GM23338 (cell line): ENCODE measurements around the gene NRF1. TPM values are rescaled to one million over a fixed set of nuclear protein-coding genes. Genes with fewer than 3 reads are reported as not detected.
A peak's percentile ranks its signal among the peaks of the same experiment; 100 is the strongest.

Experiments
- ATAC-seq: fragments of 200-7000 bp; cut with Tn5 transposase; 3 replicates; pipeline ENCODE4 v1.9.1; 2020
- DNase-seq: peaks from one replicate; pipeline ENCODE4 v3.0.0-alpha.2; 2015; ENCODE audit warnings: low spot score
- H2AFZ ChIP-seq: fragments of 200-600 bp; sonication (generic); 2 replicates; pipeline ENCODE4 v1.8.0; 2016; ENCODE audit warnings: antibody characterized with exemption, mild to moderate bottlenecking, moderate library complexity
- H3F3A ChIP-seq: fragments of 200-600 bp; sonication (generic); replicated peaks from 2 replicates; pipeline ENCODE4 v1.8.0; 2017; ENCODE audit warnings: antibody characterized with exemption, mixed run types, low read depth
- H3K27ac ChIP-seq: fragments of 200-600 bp; sonication (generic); 2 replicates; pipeline ENCODE4 v1.6.1; 2016; ENCODE audit warnings: low read depth
- H3K27me3 ChIP-seq: fragments of 200-600 bp; sonication (generic); 2 replicates; pipeline ENCODE4 v1.8.0; 2016; ENCODE audit warnings: mild to moderate bottlenecking, mixed run types, moderate library complexity; ENCODE audit not compliant: insufficient read depth
- H3K36me3 ChIP-seq: fragments of 200-600 bp; sonication (generic); 2 replicates; pipeline ENCODE4 v1.8.0; 2016; ENCODE audit warnings: mild to moderate bottlenecking; ENCODE audit not compliant: insufficient read depth
- H3K4me1 ChIP-seq: fragments of 200-600 bp; sonication (generic); 2 replicates; pipeline ENCODE4 v1.8.0; 2016; ENCODE audit warnings: mild to moderate bottlenecking, moderate library complexity; ENCODE audit not compliant: insufficient read depth
- H3K4me2 ChIP-seq: fragments of 200-600 bp; sonication (generic); 2 replicates; pipeline ENCODE4 v1.7.1; 2017; ENCODE audit warnings: mixed run types
- H3K4me3 ChIP-seq: fragments of 200-600 bp; sonication (generic); 2 replicates; pipeline ENCODE4 v1.6.1; 2016; ENCODE audit warnings: mixed run types
- H3K79me2 ChIP-seq: fragments of 200-600 bp; sonication (generic); replicated peaks from 2 replicates; pipeline ENCODE4 v1.8.0; 2017; ENCODE audit warnings: mild to moderate bottlenecking; ENCODE audit not compliant: insufficient read depth
- H3K9me2 ChIP-seq: fragments of 200-600 bp; sonication (generic); 2 replicates; pipeline ENCODE4 v1.8.0; 2017; ENCODE audit not compliant: insufficient read depth
- H4K20me1 ChIP-seq: fragments of 200-600 bp; sonication (generic); replicated peaks from 2 replicates; pipeline ENCODE4 v1.8.0; 2017; ENCODE audit warnings: mild to moderate bottlenecking; ENCODE audit not compliant: insufficient read depth
- H3K27ac Mint-ChIP-seq: 2 replicates; pipeline ENCODE4 v1.8.0; 2020; ENCODE audit warnings: inconsistent platforms, mild to moderate bottlenecking, moderate library complexity, mixed read lengths
- H3K27me3 Mint-ChIP-seq: 3 replicates; pipeline ENCODE4 v1.8.0; 2022; ENCODE audit warnings: low read depth, mild to moderate bottlenecking, moderate library complexity, mixed read lengths, inconsistent platforms; ENCODE audit not compliant: insufficient read depth, poor library complexity
- H3K36me3 Mint-ChIP-seq: 3 replicates; pipeline ENCODE4 v1.8.0; 2021; ENCODE audit warnings: low read depth, mild to moderate bottlenecking, inconsistent platforms, moderate library complexity, mixed read lengths
- H3K4me1 Mint-ChIP-seq: 3 replicates; pipeline ENCODE4 v1.8.0; 2020; ENCODE audit warnings: mild to moderate bottlenecking, inconsistent platforms, mixed read lengths
- H3K4me3 Mint-ChIP-seq: 3 replicates; pipeline ENCODE4 v1.8.0; 2021; ENCODE audit warnings: moderate library complexity, mild to moderate bottlenecking, inconsistent platforms, mixed read lengths
- H3K9me3 Mint-ChIP-seq: 3 replicates; pipeline ENCODE4 v1.8.0; 2020; ENCODE audit warnings: moderate library complexity, mild to moderate bottlenecking, inconsistent platforms, mixed read lengths
- CREB1 ChIP-seq: fragments of 250-450 bp; sonication (Bioruptor Pico); IDR thresholded peaks from 2 replicates; pipeline ENCODE4 v1.5.0; 2020; ENCODE audit warnings: low read depth, mild to moderate bottlenecking, moderate library complexity
- EZH2 ChIP-seq: fragments of 200-600 bp; sonication (generic); IDR thresholded peaks from one replicate; pipeline ENCODE4 v1.8.0; 2017; ENCODE audit warnings: antibody characterized with exemption, mild to moderate bottlenecking, low read depth; ENCODE audit not compliant: unreplicated experiment
- EZH2phosphoT487 ChIP-seq: fragments of 200-600 bp; sonication (generic); IDR thresholded peaks from one replicate; pipeline ENCODE4 v1.8.1; 2018; ENCODE audit warnings: antibody characterized with exemption; ENCODE audit not compliant: unreplicated experiment
- JUNB ChIP-seq: IDR thresholded peaks from one replicate; pipeline ENCODE4 v1.6.1; 2016; ENCODE audit warnings: antibody characterized with exemption; ENCODE audit not compliant: unreplicated experiment
- NANOG ChIP-seq: IDR thresholded peaks from 2 replicates; pipeline ENCODE4 v1.6.1; 2016; ENCODE audit warnings: antibody characterized with exemption, borderline replicate concordance
- POLR2AphosphoS5 ChIP-seq: IDR thresholded peaks from 2 replicates; pipeline ENCODE4 v1.6.1; 2016; ENCODE audit warnings: antibody characterized with exemption, low read depth
- STAT1 ChIP-seq: IDR thresholded peaks from one replicate; pipeline ENCODE4 v1.6.1; 2016; ENCODE audit warnings: antibody characterized with exemption; ENCODE audit not compliant: unreplicated experiment
- ZNF331 ChIP-seq: fragments of 250-450 bp; sonication (Bioruptor Pico); IDR thresholded peaks from 2 replicates; pipeline ENCODE4 v1.5.0; 2020; ENCODE audit warnings: low read depth, mild to moderate bottlenecking, moderate library complexity
- long read RNA-seq: library from polyadenylated mRNA; unstranded; transcript quantifications from one replicate; pipeline ENCODE4 v2.0.0, GENCODE V29; 2020; ENCODE audit not compliant: unreplicated experiment
- polyA plus RNA-seq: library from polyadenylated mRNA; unstranded; fragments of >200 nt; fragmentation: Nextera tagmentation; extraction: Ambion mirVana; gene quantifications from 2 replicates; pipeline ENCODE4 v1.2.1, GENCODE V29; 2016
- total RNA-seq: library from RNA; depleted of rRNA; stranded (reverse); fragments of >200 nt; shearing (Covaris generic); gene quantifications from 2 replicates; pipeline ENCODE4 v1.2.3, GENCODE V29; 2014; rRNA removed
- TF ChIP-seq, protein P1 (sequence below): IDR thresholded peaks from one replicate; pipeline ENCODE4 v1.6.1; 2018; ENCODE audit warnings: antibody characterized with exemption; ENCODE audit not compliant: unreplicated experiment
- TF ChIP-seq, protein P2 (sequence below), 2 experiments: fragments of 200-600 bp in 1 of 2; sonication (generic) in 1 of 2; conservative IDR thresholded peaks; 2 replicates each; pipeline versions ENCODE4 v1.5.1 to v1.6.1; 2016 to 2017; ENCODE audit warnings: antibody characterized with exemption in 2 of 2, low read depth in 2 of 2, mild to moderate bottlenecking in 2 of 2, moderate library complexity in 1 of 2
- TF ChIP-seq, protein P3 (sequence below): IDR thresholded peaks from 2 replicates; pipeline ENCODE4 v1.6.1; 2016; ENCODE audit warnings: antibody characterized with exemption
- TF ChIP-seq, protein P4 (sequence below): fragments of 250-450 bp; sonication (Bioruptor Pico); IDR thresholded peaks from 2 replicates; pipeline ENCODE4 v1.5.0; 2020; ENCODE audit warnings: mild to moderate bottlenecking, moderate library complexity

NRF1 gene
- total RNA-seq (24.6 and 26.7 TPM in 2 replicates), polyA plus RNA-seq (4.8 and 5.3 TPM in 2 replicates)
- long read RNA-seq, partial matches to known transcripts: 1 of 3 reads
- long read RNA-seq, other reads (novel, unspliced or antisense): 2 of 3 reads

DNA sequence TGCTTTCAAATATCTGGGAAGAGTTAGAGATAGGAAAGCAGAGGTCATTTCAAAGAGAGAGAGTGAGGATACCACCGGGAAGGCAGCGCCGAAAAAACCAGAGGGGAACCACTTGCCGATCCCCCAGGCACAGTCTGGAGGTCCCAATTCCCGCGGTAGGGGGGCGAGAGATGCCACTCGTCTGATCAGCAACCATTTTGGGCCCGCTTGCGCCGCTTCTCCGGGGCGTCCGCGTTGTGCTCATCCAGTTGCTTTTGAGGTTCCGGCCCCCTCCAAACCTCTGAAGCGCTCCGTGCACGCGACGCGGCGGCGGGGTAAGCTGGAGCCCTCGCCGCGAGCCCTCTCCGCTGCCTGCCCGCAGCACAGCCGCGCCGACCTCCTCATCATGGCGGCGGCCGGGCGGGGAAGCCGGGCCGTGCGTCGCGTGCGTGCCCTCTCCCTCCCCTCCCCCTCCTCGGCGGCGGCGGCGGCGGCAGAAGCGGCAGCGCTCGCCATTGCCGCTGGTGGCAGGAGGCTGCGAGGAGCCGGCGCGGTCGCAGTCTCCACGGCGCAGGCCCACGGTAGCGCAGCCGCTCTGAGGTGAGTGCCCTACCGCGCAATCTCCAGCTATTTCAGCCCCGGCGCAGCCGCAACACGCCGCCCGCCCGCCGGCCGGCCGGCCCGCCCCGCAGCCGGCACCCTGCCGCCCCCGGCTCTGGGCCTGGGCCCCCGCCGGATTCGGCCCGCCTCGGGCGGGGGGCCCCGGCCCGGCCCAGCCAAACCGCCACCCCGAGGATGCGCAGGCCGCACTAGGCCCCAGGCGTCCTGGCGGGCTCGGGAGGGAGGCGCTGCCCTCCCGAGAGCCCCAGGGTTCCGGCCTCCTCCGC, at the start of gene NRF1:
TSS of gene NRF1 (plus strand) at position 475 of the 866 bp plus-strand sequence. CDS start 45,632 bp downstream, outside the sequence.
- Histone ChIP-seq H3K9me2 (no peaks in the 10 kb centered on the region), H3K27me3 (no peaks in the 10 kb centered on the region), H3K36me3 (no peaks in the 10 kb centered on the region; the same call in 1 of the 2 replicates), H3K4me2 (peak within 1 kb of the TSS; percentile 98), H2AFZ (peak within 1 kb of the TSS; percentile 97; the same call in 1 of the 2 replicates), H3K4me3 (peak within 1 kb of the TSS; percentile 84), H3K79me2 (peaks cover 48% of the 10 kb centered on the region), H3K27ac (peak within 1 kb of the TSS; percentile 97), H3F3A (no peaks in the 10 kb centered on the region), H4K20me1 (peaks cover 49% of the 10 kb centered on the region), H3K4me1 (peaks cover 23% of the 10 kb centered on the region)
- H3K36me3 Mint-ChIP-seq: peaks cover 20% of the 10 kb centered on the region
- H3K4me1 Mint-ChIP-seq: peaks cover 36% of the 10 kb centered on the region
- H3K27me3 Mint-ChIP-seq: peaks cover 12% of the 10 kb centered on the region
- DNase-seq: peak; percentile 87
- H3K27ac Mint-ChIP-seq: peak within 1 kb of the TSS; percentile 90
- peak; percentile 77 for ATAC-seq
- no peaks in the 10 kb centered on the region; the same call in 2 of the 3 replicates for H3K9me3 Mint-ChIP-seq
- peak within 1 kb of the TSS; percentile 91 for H3K4me3 Mint-ChIP-seq
- TF ChIP-seq, protein P1, sequence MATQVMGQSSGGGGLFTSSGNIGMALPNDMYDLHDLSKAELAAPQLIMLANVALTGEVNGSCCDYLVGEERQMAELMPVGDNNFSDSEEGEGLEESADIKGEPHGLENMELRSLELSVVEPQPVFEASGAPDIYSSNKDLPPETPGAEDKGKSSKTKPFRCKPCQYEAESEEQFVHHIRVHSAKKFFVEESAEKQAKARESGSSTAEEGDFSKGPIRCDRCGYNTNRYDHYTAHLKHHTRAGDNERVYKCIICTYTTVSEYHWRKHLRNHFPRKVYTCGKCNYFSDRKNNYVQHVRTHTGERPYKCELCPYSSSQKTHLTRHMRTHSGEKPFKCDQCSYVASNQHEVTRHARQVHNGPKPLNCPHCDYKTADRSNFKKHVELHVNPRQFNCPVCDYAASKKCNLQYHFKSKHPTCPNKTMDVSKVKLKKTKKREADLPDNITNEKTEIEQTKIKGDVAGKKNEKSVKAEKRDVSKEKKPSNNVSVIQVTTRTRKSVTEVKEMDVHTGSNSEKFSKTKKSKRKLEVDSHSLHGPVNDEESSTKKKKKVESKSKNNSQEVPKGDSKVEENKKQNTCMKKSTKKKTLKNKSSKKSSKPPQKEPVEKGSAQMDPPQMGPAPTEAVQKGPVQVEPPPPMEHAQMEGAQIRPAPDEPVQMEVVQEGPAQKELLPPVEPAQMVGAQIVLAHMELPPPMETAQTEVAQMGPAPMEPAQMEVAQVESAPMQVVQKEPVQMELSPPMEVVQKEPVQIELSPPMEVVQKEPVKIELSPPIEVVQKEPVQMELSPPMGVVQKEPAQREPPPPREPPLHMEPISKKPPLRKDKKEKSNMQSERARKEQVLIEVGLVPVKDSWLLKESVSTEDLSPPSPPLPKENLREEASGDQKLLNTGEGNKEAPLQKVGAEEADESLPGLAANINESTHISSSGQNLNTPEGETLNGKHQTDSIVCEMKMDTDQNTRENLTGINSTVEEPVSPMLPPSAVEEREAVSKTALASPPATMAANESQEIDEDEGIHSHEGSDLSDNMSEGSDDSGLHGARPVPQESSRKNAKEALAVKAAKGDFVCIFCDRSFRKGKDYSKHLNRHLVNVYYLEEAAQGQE: no peak
- TF ChIP-seq NANOG (no peak), EZH2phosphoT487 (no peak), POLR2AphosphoS5 (peak; percentile 92), STAT1 (no peak), EZH2 (no peak), JUNB (no peak), CREB1 (peak; percentile 74), ZNF331 (CRISPR knock-in tag) (no peak)
- TF ChIP-seq, protein P2, sequence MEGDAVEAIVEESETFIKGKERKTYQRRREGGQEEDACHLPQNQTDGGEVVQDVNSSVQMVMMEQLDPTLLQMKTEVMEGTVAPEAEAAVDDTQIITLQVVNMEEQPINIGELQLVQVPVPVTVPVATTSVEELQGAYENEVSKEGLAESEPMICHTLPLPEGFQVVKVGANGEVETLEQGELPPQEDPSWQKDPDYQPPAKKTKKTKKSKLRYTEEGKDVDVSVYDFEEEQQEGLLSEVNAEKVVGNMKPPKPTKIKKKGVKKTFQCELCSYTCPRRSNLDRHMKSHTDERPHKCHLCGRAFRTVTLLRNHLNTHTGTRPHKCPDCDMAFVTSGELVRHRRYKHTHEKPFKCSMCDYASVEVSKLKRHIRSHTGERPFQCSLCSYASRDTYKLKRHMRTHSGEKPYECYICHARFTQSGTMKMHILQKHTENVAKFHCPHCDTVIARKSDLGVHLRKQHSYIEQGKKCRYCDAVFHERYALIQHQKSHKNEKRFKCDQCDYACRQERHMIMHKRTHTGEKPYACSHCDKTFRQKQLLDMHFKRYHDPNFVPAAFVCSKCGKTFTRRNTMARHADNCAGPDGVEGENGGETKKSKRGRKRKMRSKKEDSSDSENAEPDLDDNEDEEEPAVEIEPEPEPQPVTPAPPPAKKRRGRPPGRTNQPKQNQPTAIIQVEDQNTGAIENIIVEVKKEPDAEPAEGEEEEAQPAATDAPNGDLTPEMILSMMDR (conservative IDR thresholded peaks at IDR 0.05; ENCODE audit: low read depth in 2 of 2): 0 out of 4 replicates have a peak, but pooled peaks of 1 of the 2 experiments have one; percentile 14
- TF ChIP-seq, protein P3, sequence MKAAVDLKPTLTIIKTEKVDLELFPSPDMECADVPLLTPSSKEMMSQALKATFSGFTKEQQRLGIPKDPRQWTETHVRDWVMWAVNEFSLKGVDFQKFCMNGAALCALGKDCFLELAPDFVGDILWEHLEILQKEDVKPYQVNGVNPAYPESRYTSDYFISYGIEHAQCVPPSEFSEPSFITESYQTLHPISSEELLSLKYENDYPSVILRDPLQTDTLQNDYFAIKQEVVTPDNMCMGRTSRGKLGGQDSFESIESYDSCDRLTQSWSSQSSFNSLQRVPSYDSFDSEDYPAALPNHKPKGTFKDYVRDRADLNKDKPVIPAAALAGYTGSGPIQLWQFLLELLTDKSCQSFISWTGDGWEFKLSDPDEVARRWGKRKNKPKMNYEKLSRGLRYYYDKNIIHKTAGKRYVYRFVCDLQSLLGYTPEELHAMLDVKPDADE: peak; percentile 40; the same call in 1 of the 2 replicates
- TF ChIP-seq, protein P4, sequence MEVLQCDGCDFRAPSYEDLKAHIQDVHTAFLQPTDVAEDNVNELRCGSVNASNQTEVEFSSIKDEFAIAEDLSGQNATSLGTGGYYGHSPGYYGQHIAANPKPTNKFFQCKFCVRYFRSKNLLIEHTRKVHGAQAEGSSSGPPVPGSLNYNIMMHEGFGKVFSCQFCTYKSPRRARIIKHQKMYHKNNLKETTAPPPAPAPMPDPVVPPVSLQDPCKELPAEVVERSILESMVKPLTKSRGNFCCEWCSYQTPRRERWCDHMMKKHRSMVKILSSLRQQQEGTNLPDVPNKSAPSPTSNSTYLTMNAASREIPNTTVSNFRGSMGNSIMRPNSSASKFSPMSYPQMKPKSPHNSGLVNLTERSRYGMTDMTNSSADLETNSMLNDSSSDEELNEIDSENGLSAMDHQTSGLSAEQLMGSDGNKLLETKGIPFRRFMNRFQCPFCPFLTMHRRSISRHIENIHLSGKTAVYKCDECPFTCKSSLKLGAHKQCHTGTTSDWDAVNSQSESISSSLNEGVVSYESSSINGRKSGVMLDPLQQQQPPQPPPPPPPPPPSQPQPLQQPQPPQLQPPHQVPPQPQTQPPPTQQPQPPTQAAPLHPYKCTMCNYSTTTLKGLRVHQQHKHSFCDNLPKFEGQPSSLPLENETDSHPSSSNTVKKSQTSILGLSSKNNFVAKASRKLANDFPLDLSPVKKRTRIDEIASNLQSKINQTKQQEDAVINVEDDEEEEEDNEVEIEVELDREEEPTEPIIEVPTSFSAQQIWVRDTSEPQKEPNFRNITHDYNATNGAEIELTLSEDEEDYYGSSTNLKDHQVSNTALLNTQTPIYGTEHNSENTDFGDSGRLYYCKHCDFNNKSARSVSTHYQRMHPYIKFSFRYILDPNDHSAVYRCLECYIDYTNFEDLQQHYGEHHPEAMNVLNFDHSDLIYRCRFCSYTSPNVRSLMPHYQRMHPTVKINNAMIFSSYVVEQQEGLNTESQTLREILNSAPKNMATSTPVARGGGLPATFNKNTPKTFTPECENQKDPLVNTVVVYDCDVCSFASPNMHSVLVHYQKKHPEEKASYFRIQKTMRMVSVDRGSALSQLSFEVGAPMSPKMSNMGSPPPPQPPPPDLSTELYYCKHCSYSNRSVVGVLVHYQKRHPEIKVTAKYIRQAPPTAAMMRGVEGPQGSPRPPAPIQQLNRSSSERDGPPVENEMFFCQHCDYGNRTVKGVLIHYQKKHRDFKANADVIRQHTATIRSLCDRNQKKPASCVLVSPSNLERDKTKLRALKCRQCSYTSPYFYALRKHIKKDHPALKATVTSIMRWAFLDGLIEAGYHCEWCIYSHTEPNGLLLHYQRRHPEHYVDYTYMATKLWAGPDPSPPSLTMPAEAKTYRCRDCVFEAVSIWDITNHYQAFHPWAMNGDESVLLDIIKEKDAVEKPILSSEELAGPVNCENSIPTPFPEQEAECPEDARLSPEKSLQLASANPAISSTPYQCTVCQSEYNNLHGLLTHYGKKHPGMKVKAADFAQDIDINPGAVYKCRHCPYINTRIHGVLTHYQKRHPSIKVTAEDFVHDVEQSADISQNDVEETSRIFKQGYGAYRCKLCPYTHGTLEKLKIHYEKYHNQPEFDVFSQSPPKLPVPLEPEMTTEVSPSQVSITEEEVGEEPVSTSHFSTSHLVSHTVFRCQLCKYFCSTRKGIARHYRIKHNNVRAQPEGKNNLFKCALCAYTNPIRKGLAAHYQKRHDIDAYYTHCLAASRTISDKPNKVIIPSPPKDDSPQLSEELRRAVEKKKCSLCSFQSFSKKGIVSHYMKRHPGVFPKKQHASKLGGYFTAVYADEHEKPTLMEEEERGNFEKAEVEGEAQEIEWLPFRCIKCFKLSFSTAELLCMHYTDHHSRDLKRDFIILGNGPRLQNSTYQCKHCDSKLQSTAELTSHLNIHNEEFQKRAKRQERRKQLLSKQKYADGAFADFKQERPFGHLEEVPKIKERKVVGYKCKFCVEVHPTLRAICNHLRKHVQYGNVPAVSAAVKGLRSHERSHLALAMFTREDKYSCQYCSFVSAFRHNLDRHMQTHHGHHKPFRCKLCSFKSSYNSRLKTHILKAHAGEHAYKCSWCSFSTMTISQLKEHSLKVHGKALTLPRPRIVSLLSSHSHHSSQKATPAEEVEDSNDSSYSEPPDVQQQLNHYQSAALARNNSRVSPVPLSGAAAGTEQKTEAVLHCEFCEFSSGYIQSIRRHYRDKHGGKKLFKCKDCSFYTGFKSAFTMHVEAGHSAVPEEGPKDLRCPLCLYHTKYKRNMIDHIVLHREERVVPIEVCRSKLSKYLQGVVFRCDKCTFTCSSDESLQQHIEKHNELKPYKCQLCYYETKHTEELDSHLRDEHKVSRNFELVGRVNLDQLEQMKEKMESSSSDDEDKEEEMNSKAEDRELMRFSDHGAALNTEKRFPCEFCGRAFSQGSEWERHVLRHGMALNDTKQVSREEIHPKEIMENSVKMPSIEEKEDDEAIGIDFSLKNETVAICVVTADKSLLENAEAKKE (CRISPR knock-in tag): no peak
